SK-N-MC (cell line): ENCODE measurements around the gene KRTAP10-5.

Experiments
- DNase-seq: peaks from one replicate; pipeline ENCODE4 v3.0.0-alpha.2; 2011; ENCODE audit warnings: low read depth, low spot score
- H3K27ac ChIP-seq: fragments of 200-600 bp; sonication (generic); 2 replicates; pipeline ENCODE4 v1.5.1; 2016; ENCODE audit warnings: mixed run types
- H3K36me3 ChIP-seq: fragments of 200-600 bp; sonication (generic); 2 replicates; pipeline ENCODE4 v1.6.1; 2017; ENCODE audit warnings: antibody characterized with exemption, low read length, mixed read lengths; ENCODE audit not compliant: insufficient read depth
- H3K4me3 ChIP-seq: fragments of 200-600 bp; sonication (generic); 2 replicates; pipeline ENCODE4 v1.5.1; 2016
- H3K9ac ChIP-seq: fragments of 200-600 bp; sonication (generic); 2 replicates; pipeline ENCODE4 v1.8.0; 2017; ENCODE audit warnings: mixed run types, mixed read lengths; ENCODE audit not compliant: insufficient read length
- H3K9me3 ChIP-seq: fragments of 200-600 bp; sonication (generic); 2 replicates; pipeline ENCODE4 v1.6.1; 2017; ENCODE audit warnings: low read depth, mild to moderate bottlenecking, antibody characterized with exemption, low read length, moderate library complexity, mixed read lengths
- EZH2 ChIP-seq: fragments of 200-600 bp; sonication (generic); IDR thresholded peaks from one replicate; pipeline ENCODE4 v1.6.1; 2017; ENCODE audit warnings: antibody characterized with exemption
- FOXP2 ChIP-seq: optimal IDR thresholded peaks from 2 replicates; pipeline ENCODE3; 2011; ENCODE audit warnings: mild to moderate bottlenecking, moderate library complexity; ENCODE audit not compliant: insufficient read depth; ENCODE audit errors: extremely low read length, control extremely low read depth
- POLR2AphosphoS5 ChIP-seq: IDR thresholded peaks from 2 replicates; pipeline ENCODE4 v1.6.1; 2012; ENCODE audit warnings: mild to moderate bottlenecking, low read depth, low read length, borderline replicate concordance

The KRTAP10-5 gene

DNA sequence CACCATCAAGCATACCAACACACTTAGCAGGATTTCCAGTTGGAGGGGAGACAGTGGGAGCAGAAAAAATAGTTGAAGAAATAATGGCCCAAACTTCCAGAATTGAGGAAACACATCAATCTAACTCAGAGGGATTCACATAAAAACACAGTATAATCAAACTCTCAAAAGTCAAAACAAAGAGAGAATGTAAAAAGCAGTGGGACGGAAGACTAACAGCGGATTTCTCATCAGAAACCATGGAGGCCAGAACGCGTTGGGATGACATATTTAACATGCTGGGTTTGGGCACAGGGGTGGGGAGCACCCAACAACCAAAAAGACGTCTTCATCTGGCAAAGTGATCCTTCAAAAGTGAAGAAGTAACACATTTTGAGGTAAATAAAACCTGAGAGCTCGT is 39.5 kb upstream of the KRTAP10-5 start:
- no peak for TF ChIP-seq FOXP2
- no peak for TF ChIP-seq POLR2AphosphoS5
- TF ChIP-seq EZH2: no peak
- Histone ChIP-seq H3K4me3 (no peak overlapping the region), H3K9ac (no peak overlapping the region), H3K27ac (no peak overlapping the region), H3K36me3 (0 out of 2 replicates have a peak, but pooled peaks cover 8% of the 10 kb centered on the region), H3K9me3 (peaks cover 13% of the 10 kb centered on the region)
- DNase-seq: no peak

DNA sequence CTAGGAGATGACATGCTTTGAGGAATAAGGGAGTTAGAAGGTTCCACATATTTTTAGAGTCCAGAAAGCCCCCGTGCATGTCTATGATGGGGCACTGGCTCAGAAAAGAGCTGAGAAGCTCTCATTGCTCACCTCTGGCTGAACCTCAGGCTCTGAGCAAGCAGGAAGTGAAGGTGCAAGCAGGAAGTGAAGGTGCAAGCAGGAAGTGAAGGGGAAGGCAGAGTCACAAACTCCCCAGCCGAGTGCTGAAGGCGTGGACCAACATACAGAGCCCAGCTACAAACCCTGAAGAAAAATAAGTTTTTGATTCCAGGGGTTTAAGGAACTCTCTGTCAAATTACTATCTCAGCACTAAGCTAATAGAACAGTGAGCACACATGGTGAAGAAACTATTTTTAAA is 38.5 kb upstream of the KRTAP10-5 start:
- 0 out of 2 replicates have a peak, but pooled peaks cover 8% of the 10 kb centered on the region for H3K36me3 ChIP-seq
- no peak overlapping the region for H3K9ac ChIP-seq
- peaks cover 12% of the 10 kb centered on the region for H3K9me3 ChIP-seq
- TF ChIP-seq FOXP2 (no peak), EZH2 (no peak), POLR2AphosphoS5 (no peak)
- H3K4me3 ChIP-seq: no peak overlapping the region
- DNase-seq: no peak
- H3K27ac ChIP-seq: no peak overlapping the region

DNA sequence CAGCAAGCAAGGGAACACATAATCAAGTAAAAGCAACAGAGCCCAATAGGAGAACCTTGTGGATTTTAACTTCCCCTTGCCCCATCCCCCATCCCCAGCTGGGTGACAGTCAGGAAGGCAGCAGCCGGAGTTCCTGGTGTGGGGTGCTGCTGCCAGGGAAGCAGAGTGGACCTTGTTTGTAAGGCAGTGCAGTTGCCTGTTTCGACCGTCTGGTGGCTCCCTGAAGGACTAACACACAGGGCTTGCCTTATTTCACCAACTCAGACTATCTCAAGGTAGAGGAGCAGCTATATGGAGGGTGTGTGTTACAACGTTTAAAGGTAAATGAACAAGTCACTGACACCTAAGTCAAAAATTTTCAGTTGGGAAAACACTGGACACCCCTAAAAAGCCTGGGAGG is 38.1 kb upstream of the KRTAP10-5 start:
- H3K9ac ChIP-seq: no peak overlapping the region
- 0 out of 2 replicates have a peak, but pooled peaks cover 8% of the 10 kb centered on the region for H3K36me3 ChIP-seq
- no peak overlapping the region for H3K27ac ChIP-seq
- H3K4me3 ChIP-seq: no peak overlapping the region
- TF ChIP-seq EZH2: no peak
- no peak for TF ChIP-seq POLR2AphosphoS5
- TF ChIP-seq FOXP2: no peak
- DNase-seq: no peak
- H3K9me3 ChIP-seq: peaks cover 12% of the 10 kb centered on the region

DNA sequence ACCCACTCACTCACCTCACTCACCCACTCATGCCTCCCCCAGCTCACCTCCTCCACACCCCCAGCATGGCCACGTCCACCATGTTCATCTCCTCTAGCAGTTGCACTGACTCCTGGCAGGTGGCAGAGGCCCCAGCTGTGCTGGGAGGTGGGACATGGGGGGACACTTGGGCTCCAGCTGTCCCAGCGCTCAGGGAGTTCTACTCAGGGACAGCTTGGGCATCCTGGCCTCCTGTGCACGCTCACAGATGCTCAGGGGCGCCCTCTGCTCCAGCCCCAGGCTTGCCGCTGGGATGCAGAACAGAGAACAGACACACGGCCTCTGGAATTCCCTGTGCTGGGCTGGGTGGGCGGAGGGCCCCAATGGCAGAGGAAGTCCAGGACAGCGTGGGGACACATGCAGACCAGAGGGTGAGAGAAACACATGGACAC is 36.7 kb upstream of the KRTAP10-5 start:
- no peak overlapping the region for H3K4me3 ChIP-seq
- no peak for DNase-seq
- peaks cover 5% of the 10 kb centered on the region; the same call in 1 of the 2 replicates for H3K9me3 ChIP-seq
- TF ChIP-seq EZH2: no peak
- TF ChIP-seq FOXP2: no peak
- no peak for TF ChIP-seq POLR2AphosphoS5
- no peak overlapping the region for H3K9ac ChIP-seq
- H3K36me3 ChIP-seq: peaks cover 8% of the 10 kb centered on the region; the same call in 1 of the 2 replicates
- H3K27ac ChIP-seq: no peak overlapping the region

DNA sequence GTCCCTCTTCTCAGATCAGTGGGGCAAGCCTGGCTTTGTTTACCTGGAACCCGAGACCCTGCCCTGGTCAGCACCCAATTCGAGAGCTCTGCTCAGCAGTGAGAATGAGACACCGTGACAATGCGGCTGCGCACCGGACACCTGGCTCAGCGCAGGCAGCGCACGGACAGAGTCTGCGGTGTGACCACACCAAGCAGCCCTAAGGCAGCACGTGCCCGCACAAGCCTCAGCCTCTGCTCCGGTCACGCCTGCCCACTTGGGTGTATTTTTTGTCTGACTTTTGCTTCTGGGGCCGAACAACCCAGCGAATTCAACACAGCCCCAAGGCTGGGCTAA is 36.2 kb upstream of the KRTAP10-5 start:
- peaks cover 5% of the 10 kb centered on the region; the same call in 1 of the 2 replicates for H3K9me3 ChIP-seq
- H3K9ac ChIP-seq: no peak overlapping the region
- no peak overlapping the region for H3K4me3 ChIP-seq
- no peak overlapping the region for H3K27ac ChIP-seq
- TF ChIP-seq POLR2AphosphoS5: no peak
- TF ChIP-seq EZH2: no peak
- no peak for TF ChIP-seq FOXP2
- no peak for DNase-seq
- H3K36me3 ChIP-seq: peaks cover 8% of the 10 kb centered on the region; the same call in 1 of the 2 replicates

DNA sequence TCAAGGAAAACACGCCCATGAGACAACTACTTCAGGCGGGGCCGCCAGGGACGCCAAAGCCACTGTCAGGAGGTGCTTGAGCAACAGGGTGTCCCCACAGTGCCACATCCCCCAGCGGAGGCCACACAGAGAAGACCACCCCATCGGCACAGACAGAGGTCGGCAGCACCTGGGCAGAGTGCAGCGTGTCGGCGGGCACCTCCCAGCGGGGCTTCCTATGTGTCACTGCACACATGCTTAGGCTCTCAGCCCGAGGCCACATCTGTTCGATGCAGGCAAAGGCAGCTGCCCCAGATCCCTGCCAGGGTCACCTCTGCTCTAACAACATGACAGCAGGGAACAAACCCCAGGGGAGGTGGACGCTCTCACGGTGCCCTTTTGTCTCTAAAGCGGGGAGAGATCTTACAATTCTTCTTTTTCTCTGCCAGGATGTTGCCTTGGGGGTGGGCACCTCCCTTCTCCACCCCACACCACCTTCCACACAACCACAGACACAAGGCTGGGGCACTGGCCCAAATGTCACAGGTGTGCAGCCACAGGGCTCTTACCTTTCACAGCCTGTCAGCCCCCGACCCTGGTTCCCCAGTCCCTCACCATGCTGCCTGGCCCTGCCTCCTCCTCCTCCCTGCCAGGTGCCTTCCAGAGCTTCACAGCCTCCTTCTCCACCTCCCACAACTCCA is 35.6 kb upstream of the KRTAP10-5 start:
- peaks cover 5% of the 10 kb centered on the region; the same call in 1 of the 2 replicates for H3K9me3 ChIP-seq
- no peak for TF ChIP-seq EZH2
- no peak for TF ChIP-seq FOXP2
- no peak for TF ChIP-seq POLR2AphosphoS5
- H3K4me3 ChIP-seq: no peak overlapping the region
- no peak overlapping the region for H3K27ac ChIP-seq
- H3K9ac ChIP-seq: no peak overlapping the region
- peaks cover 8% of the 10 kb centered on the region; the same call in 1 of the 2 replicates for H3K36me3 ChIP-seq
- DNase-seq: no peak

DNA sequence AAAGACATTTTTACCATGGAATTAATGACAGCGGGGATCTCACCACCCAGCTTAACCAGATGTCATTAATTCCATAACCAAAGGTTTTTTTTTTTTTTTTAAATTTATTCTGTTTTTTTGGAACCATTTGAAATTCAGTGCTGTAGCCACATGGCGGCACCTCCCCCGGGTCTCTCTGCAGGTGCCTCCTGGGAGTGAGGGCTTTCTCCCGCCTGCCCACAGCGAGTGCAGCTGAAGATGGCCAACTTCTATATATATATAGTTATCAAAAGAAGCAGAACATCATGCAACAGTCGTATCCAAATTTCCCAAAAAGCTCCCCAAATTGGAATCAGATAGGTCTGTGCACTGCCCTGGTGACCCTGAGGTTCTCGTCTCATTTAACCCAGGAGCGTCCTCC is 35.1 kb upstream of the KRTAP10-5 start:
- peaks cover 5% of the 10 kb centered on the region; the same call in 1 of the 2 replicates for H3K9me3 ChIP-seq
- H3K27ac ChIP-seq: no peak overlapping the region
- no peak for DNase-seq
- no peak for TF ChIP-seq POLR2AphosphoS5
- TF ChIP-seq EZH2: no peak
- H3K4me3 ChIP-seq: no peak overlapping the region
- no peak overlapping the region for H3K9ac ChIP-seq
- peaks cover 8% of the 10 kb centered on the region; the same call in 1 of the 2 replicates for H3K36me3 ChIP-seq

DNA sequence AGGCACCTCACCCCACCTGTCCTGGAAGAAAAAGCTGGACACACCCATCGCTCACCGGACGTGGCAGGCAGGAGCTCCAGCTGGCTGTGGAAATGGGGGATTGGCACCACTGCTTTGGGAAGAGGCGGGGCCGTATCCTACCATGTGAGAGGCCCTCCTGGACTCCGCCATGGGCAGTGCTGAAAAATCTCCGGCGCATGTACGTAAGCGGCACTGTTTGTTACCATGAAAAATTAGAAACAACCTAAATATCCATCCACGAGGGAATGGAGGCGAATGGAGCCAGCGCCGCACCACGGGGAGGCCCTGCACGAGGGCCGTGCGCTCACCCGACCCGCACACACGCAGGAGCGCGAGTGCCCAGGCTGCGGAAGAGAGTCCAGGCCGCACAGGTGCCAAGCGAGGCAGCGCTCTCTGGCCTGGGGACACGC is 34.6 kb upstream of the KRTAP10-5 start:
- TF ChIP-seq POLR2AphosphoS5: no peak
- TF ChIP-seq FOXP2: no peak
- no peak for TF ChIP-seq EZH2
- peaks cover 5% of the 10 kb centered on the region; the same call in 1 of the 2 replicates for H3K9me3 ChIP-seq
- no peak overlapping the region for H3K9ac ChIP-seq
- peaks cover 7% of the 10 kb centered on the region; the same call in 1 of the 2 replicates for H3K36me3 ChIP-seq
- no peak for DNase-seq
- no peak overlapping the region for H3K4me3 ChIP-seq
- no peak overlapping the region for H3K27ac ChIP-seq
